Subcutaneous adipose tissue (tissue), 4 donors: Measurements from ENCODE around the gene CFAP46. TPM values are rescaled to one million over a fixed set of nuclear protein-coding genes. Genes with fewer than 3 reads are reported as not detected.

Source experiments
- CTCF ChIP-seq: fragments of 450-650 bp; IDR thresholded peaks from one replicate; pipeline ENCODE4 v1.5.1; 2016; ENCODE audit warnings: low read depth, mild to moderate bottlenecking, control low read depth, antibody characterized with exemption, moderate library complexity
- total RNA-seq, 4 donors: library from RNA; depleted of rRNA; stranded (reverse); fragments of >200 nt; gene quantifications; one replicate each; pipeline ENCODE4 v1.1.0, GENCODE V29; 2016

CFAP46 gene
- total RNA-seq, 4 donors from 2014 or later: not detected

- no peak for TF ChIP-seq CTCF
Measured at GRCh38 chr10:132960071-132960472, 17.7 kb upstream of the CFAP46 start.

DNA sequence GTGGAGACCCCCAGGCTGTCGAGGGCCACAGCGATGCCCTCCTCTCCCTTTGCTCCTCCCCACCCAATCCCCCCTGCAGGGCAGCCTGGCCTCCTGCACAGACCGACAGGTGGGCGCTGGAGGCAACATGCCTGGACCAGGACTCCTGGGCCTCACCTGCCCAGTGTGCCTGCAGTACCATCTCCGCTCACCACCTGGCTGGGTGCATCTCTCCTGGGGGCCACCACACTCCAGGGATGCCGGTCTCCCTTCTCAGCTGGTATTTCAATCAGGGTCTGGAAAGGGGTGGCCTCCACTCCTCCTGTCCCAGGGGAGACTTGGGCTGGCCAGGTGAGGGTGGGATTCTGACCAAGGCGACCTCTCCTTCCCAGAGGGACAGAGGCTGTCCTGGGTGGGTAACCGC lies 17.2 kb upstream of the CFAP46 start:
- TF ChIP-seq CTCF: no peak

- no peak for TF ChIP-seq CTCF
Measured at GRCh38 chr10:132958883-132959558, 16.7 kb upstream of the CFAP46 start.

DNA sequence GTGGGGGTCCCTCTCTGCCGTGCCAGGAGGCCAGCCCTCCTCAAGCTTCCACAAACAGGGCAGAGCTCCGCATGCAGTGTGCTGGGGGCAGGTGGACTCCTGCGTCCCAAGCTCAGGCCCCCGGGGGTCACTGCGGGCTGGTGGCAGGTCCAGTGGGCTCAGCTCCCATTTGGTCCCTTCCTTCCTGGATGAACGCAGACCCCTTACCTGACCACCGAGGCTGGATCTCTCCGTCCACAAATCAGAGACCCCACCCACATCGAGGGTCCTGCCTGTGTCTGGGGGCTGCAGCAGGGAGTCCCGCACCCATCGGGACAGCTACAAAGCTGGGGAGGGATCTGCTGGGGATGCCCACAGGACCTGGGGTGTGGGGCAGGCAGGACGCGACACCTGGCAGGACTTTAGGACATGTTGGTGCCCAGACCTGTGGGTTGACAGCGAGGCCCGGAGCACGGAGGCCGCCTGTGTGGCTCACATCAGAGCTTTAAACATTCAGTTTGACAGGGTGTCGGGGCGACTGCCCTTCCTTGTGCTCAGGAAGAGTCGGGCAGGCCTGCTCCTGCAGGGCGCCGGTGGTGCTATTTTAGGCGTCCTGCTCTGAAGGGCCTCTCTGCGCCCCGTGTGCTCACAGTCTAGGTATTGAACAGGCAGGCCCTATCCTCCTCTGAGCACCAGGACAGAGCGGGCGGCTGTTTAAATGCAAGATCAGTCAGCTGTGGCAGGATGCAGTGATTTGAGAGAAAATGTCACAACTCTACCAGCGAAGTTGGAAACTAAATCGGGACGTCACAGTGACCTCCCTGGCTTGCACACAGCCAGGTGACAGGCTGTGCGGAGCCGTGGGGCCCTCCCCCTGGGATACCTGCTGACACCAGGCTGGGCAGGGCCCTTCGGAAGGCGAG lies 15.9 kb upstream of the CFAP46 start:
- TF ChIP-seq CTCF: no peak

GRCh38 chr10:132957131-132957530 lies 14.8 kb upstream of the CFAP46 start:
- no peak for TF ChIP-seq CTCF

DNA sequence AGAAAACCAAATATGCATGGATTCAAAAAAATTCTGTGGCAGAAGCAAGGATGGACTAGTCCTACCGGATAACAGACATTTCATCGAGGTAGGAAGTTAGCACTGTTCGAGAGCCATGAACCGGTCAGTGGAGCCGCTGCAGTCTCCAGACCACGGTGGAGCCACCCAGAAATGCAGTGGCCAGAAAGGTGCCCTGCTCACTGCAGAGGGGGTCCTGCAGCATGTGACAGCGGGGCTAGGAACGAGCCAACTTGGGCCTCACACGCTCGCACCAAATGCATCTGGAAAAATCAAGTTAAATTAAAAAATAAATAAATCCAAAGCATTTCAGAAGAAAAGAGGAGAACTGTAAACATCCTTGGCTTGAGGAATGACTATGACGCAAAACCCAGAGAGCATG lies 13.1 kb upstream of the CFAP46 start:
- TF ChIP-seq CTCF: no peak

DNA sequence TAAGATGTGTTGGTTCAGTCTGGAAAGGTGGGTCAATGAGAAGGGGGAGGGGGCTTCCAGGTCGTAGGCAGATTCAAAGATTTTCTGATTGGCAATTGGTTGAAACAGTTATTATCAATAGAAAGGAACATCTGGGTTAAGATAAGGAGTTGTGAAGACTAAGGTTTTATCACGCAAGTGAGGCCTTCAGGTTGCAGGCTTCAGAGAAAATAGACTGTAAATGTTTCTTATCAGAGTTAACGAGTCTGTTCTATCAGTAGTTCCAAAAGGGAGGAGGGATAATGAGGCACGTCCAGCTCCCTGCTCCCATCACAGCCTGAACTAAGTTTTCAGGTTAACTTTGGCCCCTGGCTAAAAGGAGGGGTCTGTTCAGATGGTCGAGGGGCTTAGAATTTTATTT lies 11.1 kb upstream of the CFAP46 start:
- no peak for TF ChIP-seq CTCF
